Activated CD4-positive, CD25-positive, alpha-beta regulatory T cell treated with anti-CD3 and anti-CD28 coated beads, Interleukin-2, amount 50 U/mL, for 24 hours (primary cell): Measurements from ENCODE around the gene TMEM147.
"Not testable (repeated sequence)": the region's sequence is repeated elsewhere in the genome, so short reads cannot be mapped to it uniquely, and the experiment has no call there.

Experiments used
- ATAC-seq, 2 donors: fragments of 150-1000 bp; cut with Tn5 transposase; one replicate each; pipeline ENCODE4 v1.10.0; 2021; ENCODE audit warnings: mild to moderate bottlenecking in 1 of 2, moderate library complexity in 1 of 2

Gene TMEM147

DNA sequence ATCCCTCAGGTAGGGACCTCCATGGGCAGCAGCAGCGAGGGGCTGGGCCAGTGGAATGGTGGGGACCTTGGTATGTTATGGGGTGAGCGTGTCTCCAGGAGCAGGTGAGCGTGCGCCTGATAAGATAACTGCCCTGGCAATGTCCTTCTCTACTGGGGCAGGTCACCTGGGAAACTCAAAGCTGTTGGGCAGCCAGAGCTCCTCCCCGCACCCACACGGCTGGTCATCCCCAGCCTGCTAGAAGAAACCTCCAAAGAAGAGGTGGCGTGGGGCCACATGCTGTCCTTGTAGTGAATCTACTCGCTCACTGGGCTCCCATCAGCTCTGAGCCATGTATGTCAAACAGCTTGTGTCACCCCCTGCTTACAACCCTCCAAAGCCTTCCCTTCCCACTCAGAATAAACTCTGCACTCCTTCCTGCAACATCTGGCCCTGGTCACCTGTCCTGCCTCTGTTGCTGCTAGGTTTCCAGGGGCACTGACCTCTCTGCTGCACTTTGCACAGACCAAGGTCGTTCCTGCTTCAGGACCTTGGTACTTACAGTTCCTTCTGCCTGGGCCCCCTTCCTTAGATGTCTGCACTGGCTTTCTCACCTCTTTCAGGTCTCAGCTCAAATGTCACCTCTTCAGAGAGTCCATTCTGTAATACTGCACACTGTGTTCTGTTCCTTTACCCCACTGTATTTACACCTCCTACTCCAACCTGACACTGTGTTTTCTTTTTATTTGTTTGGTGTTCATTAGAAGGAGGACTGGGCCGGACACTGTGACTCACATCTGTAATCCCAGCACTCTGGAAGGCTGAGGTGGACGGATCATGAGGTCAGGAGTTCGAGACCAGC, 19.8 kb downstream of the TMEM147 start:
- no peak for ATAC-seq

DNA sequence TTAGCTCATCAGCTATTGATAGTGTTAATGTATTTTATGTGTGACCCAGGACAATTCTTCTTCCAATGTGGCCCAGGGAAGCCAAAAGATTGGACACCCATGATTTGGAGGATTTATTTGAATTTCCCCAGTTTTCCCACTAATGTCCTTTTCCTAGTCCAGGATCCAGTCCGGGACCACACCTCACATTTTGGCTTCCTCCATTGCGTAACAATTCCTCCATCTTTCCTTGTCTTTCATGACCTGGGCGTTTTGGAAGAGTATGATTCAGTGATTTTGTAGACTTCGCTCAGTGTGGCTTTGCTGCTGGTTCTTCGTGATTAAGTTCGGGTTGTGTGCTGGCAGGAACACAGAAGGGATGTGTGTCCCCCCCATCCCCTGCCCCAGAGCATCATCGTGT, 21.3 kb downstream of the TMEM147 start:
- ATAC-seq, result no peak

DNA sequence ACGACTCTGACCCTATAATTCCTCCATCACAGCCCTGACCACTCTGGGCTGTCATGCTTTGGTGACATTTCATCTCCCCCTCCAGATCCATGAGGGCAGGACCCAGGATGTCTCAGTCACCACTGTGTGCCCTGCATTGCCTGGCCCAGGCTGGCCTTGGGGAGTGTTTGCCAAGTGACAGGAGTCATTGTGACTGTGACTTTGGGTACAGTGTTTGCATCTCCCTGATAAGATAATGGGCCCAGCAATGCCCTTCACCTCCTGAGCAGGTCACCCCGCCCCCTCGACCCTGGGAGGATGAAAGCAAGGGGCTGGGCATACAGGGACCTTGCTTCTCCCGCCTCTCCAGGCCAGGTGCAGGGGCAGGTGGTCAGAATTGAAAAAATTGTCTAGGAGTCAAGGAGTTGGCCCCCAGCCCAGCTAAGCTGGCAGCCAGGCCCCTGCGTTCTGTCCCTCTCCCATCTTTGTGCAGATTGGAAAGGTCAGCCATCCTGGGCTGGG, 23.9 kb downstream of the TMEM147 start:
- ATAC-seq, result no peak

DNA sequence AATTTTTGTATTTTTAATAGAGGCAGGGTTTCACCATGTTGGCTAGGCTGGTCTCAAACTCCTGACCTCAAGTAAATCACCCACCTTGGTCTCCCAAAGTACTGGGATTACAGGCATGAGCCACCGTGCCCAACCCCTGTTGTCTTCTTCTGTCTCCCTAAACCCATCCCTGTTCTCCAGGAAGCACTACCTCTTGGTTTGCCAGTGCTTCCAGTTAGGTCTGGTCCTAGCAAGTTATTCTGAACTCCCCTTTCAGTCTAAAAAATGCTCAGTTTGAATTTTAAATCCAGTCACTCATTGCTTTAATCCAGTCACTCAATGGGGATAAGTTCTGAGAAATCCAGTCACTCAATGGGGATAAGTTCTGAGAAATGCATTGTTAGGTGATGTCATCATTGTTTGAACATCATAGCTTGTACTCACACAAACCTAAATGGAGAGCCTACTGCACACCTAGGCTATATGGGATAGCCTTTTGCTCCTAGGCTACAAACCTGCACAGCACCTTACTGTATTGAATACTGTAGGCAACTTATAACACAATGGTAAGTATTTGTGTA, 26.1 kb downstream of the TMEM147 start:
- peak in 1 of 2 donors; percentile 20 for ATAC-seq

DNA sequence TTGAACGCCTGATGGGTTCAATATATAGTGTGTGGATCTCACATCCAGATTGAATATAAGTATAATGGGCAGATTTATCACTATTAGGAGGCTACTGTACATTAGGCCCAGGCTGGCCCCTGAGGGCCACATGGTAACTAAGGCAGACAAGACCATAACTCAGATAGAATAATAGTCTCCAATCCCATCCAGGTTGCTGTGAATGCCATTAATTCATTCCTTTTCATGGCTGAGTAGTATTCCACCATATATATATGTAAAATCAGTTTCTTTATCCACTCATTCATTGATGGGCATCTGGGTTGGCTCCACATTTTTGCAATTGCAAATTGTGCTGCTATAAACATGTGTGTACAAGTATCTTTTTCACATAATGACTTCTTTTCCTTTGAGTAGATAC, 32.5 kb downstream of the TMEM147 start:
- no peak for ATAC-seq

DNA sequence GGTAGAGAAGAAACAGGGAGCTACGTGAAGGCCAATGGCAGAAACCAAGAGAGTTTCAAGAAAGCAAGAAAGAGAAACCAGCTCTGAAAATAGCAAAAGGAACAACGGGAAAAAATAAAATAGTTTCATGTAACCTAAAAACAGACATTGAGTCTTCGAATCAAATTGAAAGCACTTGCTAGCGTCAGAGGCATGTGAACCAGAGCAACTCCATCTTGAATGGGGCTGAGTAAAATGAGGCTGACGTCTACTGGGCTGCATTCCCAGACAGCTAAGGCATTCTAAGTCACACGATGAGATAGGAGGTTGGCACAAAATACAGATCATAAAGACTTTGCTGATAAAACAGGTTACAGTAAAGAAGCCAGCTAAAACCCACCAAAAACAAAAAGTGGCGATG, 33.3 kb downstream of the TMEM147 start:
- ATAC-seq, result no peak

DNA sequence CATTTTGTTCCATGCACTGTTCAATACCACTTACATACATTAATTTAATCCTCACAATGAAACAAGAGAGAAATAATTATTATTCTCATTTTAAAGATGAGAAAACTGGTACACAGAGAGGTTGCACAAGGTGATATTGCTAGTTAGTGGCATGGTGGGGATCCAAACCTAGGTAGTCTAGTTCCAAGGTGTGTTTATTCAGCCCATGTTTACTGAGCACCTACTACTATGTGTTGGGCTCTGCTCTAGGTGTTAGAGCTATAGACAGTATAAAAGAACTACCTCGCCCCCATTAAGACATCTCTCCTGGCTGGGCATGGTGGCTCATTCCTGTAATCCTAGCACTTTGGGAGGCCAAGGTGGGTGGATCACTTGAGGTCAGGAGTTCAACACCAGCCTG, 37.3 kb downstream of the TMEM147 start:
- no peak for ATAC-seq

DNA sequence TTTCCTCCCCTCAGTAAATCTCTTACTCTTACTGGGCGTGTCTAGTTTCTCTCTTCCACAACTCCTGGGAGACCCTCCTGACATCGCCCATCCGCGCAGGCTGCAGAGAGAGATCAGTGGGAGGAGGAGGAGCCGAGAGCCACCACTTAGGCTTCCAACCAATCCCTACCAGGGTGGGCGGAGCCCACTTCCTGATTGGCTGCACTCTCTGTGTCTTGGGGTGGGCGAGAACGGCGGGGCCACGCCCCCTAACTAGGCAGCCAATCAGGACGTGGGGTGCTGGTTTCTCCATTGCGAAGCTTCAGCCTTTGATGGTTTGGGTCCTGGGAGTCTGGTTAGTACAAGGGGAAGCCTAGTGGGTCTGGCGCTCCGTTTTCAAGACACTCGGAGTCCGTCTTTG, 40.4 kb downstream of the TMEM147 start, which contains the start of gene PMIS2:
Gene PMIS2, plus strand, starts transcription at position 326 of the 400 bp plus-strand sequence. CDS start 87 bp downstream, outside the sequence.
- ATAC-seq, result peak in 1 of 2 donors; percentile 43

DNA sequence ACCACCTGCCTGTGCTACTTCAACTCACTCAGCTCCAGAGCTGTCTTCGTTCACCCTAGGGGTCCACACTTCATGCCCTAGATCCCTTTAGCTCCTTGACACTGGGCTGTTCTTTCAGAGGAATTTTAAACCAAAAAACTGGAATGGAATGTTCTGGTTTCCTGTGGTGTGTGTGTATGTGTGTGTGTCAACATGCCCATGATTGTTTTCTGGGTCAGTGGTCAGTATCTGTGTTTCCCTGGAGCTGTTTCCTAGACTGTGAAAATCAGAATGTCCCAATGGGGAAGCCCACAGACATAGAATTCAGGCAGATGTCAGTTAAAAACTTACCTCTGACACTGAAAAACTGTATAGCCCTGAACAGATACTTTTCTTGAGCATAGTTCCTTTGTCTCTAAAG, 41.9 kb downstream of the TMEM147 start:
- no peak for ATAC-seq

DNA sequence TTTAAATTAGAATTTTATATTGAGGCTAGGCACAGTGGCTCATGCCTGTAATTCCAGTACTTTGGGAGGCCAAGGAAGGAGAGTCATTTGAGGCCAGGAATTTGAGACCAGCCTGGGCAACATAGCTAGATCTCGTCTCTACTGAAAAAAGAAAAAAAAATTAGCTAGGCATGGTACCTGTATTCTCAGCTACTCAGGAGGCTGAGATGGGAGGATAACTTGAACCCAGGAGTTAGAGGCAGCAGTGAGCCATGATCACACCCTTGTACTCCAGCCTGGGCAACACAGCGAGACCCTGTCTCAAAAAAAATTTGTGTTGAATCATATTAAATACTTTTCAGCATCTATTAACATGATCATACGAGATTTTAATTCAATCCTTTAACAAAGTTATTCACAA, 45.4 kb downstream of the TMEM147 start:
- no peak for ATAC-seq

DNA sequence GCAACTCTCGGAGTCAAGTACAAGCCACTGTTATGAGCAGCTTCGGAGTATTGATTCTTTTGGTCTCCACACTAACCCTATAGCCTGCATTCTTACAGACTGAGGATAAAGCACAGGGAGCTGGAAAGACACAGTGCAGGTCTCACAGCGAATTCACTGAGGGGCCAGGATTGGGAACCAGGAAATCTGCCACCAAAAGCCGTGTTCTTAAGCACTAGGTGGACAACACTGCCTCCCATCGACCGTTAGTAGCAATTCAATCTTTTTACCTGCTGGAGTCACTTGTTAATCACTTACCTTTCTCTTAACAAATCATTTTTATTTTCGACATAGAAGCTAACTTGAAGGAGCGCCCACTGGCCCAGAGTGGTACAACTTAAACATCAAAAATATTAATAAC, 46.8 kb downstream of the TMEM147 start:
- ATAC-seq, result no peak

DNA sequence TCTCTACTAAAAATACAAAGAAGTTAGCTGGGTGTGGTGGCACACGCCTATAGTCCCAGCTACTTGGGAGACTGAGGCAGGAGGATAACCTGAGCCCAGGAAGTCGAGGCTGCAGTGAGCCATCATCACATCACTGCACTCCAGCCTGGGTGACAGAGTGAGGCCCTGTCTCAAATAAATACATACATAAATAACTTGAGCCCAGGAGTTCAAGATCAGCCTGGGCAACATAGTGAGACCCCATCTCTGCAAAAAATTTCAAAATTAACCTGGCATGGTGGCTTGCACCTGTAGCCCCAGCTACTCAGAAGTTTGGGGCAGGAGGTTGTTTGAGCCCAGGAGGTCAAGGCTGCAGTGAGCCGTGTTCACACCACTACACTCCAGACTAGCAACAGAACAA, 49.6 kb downstream of the TMEM147 start:
- ATAC-seq, result not testable (repeated sequence)

DNA sequence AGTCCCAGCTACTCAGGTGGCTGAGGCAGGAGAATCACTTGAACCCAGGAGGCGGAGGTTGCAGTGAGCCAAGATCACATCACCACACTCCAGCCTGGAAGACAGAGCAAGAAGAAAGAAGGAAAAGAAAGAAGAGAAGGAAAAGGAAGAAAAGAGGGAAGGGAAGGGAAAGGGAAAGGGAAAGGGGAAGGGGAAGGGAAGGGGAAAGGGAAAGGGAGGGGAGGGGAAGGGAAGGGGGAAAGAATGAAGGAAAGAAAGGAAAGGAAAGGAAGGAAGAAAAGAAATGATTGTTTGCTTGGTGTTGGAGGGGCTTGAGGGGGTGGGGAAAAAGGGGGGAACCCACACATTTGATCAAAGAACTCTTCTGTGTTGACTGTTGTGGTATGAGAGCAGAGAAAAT, 50.5 kb downstream of the TMEM147 start:
- ATAC-seq, result no peak

DNA sequence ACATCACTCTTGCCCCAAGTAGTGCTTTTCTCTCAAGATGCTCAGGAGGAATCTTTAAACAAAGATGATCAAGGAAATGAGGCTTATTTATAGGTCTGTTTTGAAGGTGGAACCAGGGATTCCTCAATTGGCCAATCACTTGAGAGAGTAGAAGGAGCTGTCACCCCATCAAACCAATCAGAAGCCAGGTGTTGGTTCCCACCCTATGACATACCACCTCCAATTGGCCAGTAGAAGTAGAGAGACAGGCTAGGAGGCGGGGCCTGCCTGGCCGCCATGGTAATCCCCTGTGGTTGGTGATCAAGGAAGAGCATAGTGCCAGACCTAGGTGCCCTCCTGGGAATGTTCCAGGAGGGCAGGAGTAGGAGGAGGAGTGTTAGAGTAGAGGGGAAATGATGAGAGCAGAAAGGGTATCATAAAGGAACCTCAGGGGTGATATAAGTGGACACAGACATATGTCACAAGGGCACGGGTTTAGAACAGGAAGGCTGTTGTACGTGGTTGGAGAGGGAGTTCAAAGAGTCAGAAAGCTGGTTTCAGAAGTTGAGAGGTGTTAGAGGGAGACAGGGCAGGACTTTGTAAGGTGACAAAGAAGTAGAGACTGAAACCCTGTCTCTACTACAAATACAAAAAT, 51.1 kb downstream of the TMEM147 start:
- ATAC-seq, result peak; percentile 49 to 63
